Cardiac fibroblast (primary cell): ENCODE results near the gene FYB1.
A peak's percentile ranks its signal among the peaks of the same experiment; 100 is the strongest.

ENCODE experiments used
- DNase-seq, 2 donors: peaks; one replicate each; pipeline versions ENCODE4 v3.0.0 to v3.0.0-alpha.2; 2010; ENCODE audit warnings: low read depth in 2 of 2
- H3K4me3 ChIP-seq, 2 donors: replicated peaks in 1 of 2; 1 replicate in 1 of 2; 2 replicates in 1 of 2; pipeline ENCODE4 v1.5.1; 2011; ENCODE audit warnings: low read depth in 2 of 2, low read length in 2 of 2, mild to moderate bottlenecking in 2 of 2, moderate library complexity in 1 of 2
- TF ChIP-seq, protein P1 (sequence below): IDR thresholded peaks from one replicate; pipeline ENCODE4 v1.5.1; 2011; ENCODE audit warnings: low read depth, mild to moderate bottlenecking, low read length, inconsistent platforms

The FYB1 gene

DNA sequence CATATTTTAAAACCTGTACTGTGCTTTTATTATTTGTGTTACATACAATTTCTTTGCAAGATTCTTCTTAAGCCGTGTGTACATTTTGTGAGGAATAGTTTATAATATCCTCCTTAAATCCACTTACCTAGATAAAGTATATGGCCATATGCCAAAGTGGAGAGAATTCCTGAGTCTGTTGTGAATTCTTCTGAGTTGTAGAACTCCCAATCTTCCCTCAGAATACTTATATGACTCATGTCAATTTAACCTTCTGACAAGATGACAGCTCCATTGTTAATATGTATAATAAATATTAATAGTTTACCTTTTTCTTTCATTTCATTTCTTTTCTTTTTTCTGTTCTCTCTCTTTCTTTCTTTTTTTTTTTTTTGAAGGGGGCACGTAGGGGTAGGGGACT is 139.2 kb downstream of the FYB1 start:
- TF ChIP-seq, protein P1, sequence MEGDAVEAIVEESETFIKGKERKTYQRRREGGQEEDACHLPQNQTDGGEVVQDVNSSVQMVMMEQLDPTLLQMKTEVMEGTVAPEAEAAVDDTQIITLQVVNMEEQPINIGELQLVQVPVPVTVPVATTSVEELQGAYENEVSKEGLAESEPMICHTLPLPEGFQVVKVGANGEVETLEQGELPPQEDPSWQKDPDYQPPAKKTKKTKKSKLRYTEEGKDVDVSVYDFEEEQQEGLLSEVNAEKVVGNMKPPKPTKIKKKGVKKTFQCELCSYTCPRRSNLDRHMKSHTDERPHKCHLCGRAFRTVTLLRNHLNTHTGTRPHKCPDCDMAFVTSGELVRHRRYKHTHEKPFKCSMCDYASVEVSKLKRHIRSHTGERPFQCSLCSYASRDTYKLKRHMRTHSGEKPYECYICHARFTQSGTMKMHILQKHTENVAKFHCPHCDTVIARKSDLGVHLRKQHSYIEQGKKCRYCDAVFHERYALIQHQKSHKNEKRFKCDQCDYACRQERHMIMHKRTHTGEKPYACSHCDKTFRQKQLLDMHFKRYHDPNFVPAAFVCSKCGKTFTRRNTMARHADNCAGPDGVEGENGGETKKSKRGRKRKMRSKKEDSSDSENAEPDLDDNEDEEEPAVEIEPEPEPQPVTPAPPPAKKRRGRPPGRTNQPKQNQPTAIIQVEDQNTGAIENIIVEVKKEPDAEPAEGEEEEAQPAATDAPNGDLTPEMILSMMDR = no peak
- no peak for DNase-seq
- no peak overlapping the region for H3K4me3 ChIP-seq

- TF ChIP-seq, protein P1 = no peak
- no peak for DNase-seq
- no peak overlapping the region for H3K4me3 ChIP-seq
Measured at GRCh38 chr5:39079147-39079546, 140.2 kb downstream of the FYB1 start.

DNA sequence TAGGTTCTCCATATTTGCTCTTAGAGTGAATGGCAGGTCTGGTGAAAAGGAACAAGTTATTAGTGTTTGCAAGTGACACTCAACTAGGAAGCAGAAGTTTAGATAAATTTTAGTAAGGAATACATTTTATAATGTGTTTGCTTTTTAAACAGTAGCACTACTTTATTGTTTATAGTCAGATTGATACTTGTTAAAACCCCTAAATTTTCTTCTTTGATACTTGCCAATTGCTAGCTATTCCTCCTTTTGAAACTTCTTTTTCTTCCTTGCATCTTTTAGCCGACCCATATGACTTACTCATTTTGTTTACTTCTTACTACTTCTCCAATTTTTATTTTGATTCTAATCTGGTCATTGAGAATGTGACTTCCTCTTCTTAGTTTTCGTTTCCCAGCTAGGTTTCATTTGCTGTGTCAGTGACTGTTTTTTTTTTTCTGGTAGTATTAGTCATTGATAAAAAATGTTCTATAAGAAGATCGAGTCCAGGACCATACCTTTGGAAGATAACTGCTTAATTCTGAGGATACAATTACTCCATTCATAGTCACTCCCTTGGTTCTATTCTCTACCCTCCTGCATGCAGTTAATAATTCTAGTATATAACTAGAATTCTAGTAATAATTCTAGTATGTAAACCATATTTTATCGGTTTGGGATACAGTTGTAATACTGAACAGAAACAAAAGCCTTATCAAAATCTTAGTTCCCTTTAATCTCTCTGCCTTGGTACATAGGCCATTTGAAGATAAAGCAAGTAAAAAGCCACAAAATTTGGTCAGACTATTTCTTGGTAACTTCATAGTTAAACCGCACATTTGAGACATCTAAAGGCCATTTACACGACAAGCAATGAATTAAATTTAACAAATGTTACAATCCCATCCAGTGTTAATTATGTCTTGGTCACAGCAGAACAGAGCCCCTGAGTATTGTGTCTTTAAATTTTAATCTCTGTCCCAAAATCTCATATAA is 142.3 kb downstream of the FYB1 start:
- H3K4me3 ChIP-seq = no peak overlapping the region
- peak; percentile 17 to 56 for DNase-seq

GRCh38 chr5:39076101-39076756 is 143.1 kb downstream of the FYB1 start:
- no peak overlapping the region for H3K4me3 ChIP-seq
- TF ChIP-seq, protein P1 = no peak
- DNase-seq = no peak

More for the DNA sequence above, 142.3 kb downstream of the FYB1 start:
- TF ChIP-seq, protein P1 = no peak

DNA sequence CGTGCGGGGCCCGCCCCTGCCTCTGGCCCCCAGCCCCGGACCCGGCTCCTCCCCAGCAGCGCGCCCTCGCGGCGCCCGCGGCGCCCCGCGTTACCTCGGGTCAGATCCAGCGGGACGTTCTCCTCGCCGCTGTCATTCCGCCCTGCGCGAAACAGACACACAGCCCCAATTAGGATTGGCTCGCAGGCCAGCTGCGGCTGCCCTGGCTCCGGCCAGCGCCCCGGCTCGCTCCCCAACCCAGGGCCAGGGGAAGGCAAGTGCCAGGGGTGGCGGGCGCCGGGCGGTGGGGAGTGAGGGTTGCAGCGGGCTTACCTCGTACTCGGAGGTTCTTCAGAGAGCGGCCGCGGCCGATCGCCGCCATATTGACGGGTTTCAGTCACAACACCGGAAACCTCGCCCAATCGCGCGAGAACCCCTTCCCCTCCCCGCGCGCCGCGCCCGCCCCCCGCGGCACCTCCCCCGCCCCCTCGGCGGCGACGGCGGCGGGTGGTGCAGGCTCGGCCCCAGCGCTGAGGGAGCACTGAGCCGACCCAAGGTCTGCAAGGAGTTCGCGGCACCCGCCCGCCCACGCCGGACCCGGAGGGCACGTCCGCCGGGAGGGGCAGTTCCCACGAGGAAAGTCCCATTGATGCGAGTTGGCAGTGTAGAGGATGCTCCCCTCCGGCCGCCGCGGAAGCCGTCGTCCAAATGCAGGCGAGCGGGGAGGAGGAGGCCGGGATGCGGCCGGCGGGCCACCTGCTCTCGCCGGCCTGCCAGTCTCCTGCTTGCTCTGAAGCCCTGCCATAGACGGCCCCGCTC is 145.1 kb downstream of the FYB1 start, which contains the start of gene RICTOR:
Gene RICTOR (minus strand): TSS at position 383 of the 798 bp plus-strand sequence. CDS start 22 bp downstream, at position 361.
- DNase-seq = peak; percentile 87 to 88
- TF ChIP-seq, protein P1 = no peak
- H3K4me3 ChIP-seq = peak within 1 kb of the TSS; percentile 84 to 88

DNA sequence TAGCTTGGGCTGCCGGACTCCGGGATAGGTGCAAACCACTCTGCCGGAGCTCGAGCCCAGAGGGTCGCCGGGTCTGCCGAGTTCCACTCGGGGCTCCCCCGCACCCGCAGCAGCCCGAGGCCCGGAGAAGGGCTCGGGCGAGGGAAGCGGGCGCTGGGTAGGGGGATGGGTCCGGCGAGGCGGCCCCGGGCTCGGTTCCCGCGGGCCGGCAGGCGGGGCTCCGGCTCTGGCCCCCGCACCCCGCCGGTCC is 145.7 kb downstream of the FYB1 start:
- TF ChIP-seq, protein P1 = no peak
- H3K4me3 ChIP-seq = peak overlapping the region; percentile 84 to 88
- DNase-seq = no peak
